ENCODE measurements around the gene ADAMTSL4.

The ADAMTSL4 gene

GRCh38 chr1:150534002-150534401 lies 15.2 kb upstream of the ADAMTSL4 start:
- no peak for DNase-seq (ENCODE audit: low read depth in 3 of 3)

- no peak for DNase-seq (ENCODE audit: low read depth in 3 of 3)
Measured at GRCh38 chr1:150535511-150536287, 13.5 kb upstream of the ADAMTSL4 start.

DNA sequence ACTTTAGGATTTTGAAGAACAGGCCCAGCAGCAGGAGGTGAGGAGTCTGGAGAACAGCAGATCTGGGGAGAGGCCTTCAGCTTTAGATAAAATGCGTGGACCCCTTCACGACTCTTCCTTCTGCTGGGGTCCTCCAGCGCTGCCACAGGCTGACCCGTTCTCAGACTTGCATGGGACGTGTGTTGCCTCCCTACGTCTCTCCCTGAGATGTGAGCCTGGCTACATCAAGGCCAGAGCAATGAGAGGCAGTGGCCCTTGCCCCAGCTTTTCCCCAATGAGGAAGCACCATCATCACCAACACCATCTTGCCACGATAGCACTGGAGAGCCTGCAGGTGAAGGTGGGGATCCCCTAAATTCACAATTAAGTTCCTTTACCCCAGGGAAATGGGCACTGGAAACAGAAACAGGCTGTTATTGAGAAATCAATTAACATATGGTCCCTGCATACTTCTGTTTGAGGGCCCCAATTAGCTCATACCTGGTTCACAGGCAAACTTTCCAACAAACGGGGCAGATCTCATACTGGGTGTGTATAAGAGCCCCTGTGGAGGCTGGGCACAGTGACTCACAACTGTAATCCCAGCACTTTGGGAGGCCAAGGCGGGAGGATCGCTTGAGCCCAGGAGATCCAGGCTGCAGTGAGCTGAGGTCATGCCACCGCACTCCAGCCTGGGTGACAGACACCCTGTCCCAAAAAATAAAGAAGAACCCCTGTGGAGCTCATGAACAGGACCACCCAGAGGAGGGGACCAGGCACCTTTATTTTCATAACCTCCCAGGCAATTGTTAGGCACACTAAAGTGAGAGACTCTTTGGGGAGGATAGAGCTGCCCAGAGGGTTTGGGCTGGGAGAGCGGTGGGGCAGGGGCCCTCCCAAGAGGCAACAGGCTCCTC lies 12.1 kb upstream of the ADAMTSL4 start:
- no peak for DNase-seq (ENCODE audit: low read depth in 3 of 3)

- DNase-seq (ENCODE audit: low read depth in 3 of 3) = no peak
Measured at GRCh38 chr1:150537732-150538684, 11.2 kb upstream of the ADAMTSL4 start.

GRCh38 chr1:150543500-150544143 lies 5.6 kb upstream of the ADAMTSL4 start:
- DNase-seq (ENCODE audit: low read depth in 3 of 3) = no peak

DNA sequence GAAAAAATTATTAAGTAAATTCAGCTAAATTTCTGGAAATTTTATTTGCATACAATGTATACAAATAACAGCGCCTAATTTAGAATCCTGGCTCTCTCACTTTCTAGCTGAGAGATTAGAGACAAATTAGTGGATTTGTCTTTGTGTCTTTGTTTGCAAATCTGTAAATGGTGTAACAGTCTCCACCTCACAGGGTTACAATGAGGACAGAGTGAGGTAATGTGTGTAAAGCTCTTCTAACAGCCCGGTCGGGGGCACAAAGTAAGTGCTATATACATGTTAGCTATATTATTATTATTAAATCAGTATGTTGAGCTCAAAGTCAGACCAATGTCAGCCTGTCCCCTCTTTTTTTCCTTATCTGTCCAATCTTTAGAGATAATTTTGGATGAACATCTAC lies 5.0 kb upstream of the ADAMTSL4 start:
- no peak for DNase-seq (ENCODE audit: low read depth in 3 of 3)

DNA sequence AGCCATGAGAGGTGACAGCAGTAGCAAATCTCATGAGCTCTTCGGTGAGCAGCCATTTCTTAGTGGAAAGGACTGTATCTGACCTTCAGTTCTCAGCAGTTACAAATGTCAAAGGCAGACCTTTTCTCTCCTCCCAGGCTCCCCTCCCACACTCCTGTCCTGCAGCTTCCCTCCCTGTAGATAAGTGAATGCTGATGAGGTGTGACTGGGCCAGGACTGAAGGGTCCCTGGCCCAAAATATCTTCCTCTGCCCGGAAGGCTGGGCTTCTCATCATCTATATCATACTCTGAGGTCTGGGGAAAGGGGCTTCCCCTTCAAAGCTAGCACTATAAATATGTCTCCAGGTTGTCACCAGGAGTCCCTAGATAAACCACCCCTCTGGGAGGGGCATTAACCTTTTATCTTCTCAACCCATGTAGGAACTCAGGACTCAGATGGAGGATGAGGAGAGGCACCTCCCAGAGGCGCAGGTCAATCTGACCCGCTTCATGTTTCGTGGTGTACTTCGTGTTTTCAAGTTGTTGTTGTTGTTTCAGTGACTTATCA lies 3.6 kb upstream of the ADAMTSL4 start:
- DNase-seq (ENCODE audit: low read depth in 3 of 3) = no peak

DNA sequence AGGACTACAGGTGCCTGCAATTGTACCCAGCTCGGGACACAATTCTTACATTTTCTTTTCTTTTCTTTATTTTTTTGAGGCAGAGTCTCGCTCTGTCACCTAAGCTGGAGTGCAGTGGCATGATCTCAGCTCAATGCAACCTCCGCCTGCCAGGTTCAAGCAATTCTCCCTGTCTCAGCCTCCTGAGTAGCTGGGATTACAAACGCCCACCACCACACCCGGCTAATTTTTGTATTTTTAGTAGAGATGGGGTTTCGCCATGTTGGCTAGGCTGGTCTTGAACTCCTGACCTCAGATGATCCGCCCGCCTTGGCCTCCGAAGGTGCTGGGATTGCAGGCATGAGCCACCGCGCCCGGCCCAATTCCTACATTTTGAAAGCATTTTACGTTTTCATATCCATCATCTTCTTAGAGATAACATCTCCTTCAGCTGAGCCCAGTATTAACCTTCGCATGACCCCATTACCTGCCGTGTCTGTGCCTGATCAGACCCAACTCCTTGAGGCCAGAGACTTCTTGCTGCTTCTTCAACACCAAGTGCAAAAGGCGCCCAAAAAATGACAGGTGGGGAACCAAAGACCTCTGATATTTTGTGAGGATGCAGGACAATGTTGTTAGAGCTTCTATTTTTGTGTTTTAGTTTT lies 2.8 kb upstream of the ADAMTSL4 start:
- DNase-seq (ENCODE audit: low read depth in 3 of 3) = no peak

DNA sequence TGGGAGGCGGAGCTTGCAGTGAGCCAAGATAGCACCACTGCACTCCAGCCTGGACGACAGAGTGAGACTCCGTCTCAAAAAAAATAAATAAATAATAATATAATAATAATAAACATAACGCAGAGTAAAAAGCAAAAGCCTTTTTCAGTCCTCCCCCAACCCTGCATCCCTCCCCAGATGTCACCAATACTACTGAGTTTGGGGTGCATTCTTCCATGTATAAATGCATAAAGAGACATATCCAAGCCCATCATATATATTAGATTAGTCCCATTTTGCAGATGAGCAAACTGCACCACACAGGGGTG lies 930 bp upstream of the ADAMTSL4 start:
- no peak for DNase-seq (ENCODE audit: low read depth in 3 of 3)

- DNase-seq (ENCODE audit: low read depth in 3 of 3) = no peak
Measured at GRCh38 chr1:150549496-150550221, 451 bp downstream of the ADAMTSL4 start.

DNA sequence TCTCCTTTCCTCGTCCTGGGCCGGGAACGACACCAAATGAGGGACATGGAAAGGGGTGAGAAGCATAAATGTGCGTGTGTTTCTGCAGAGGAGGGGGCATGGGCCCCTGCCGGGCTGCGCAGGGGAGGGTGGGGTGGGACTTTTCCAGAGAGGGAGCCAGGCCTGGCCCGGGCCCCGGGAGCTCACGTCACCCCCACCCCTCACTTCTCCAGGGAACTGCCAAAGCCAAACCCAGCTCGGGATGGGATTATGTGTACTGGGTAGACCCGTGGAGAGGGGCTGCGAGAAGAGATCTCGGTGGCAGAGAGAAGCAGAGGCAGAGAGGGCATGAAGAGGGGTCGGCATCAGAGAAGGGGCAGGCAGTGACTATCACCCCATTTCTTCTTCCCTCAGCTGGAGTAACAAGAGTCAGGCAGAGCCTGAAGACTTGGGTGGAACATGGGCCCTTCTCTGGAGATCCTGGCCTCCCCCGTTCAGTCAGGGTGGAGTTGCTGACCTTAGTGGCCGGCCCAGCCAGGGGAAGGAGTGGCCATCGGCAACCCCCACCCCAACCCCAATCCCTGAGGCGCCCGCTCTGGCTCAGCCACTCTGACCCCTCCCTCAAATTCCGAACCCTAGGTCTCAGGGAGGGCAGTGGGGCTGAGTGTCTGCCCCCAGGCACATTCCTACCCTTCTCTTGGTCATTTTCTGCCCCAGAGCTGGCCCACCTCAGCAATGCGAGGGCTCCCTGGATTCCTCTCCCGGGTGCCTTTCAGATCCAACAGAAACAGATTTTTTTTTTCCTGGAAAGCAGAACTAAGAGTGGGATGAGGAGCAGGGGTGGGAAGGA lies 1.2 kb downstream of the ADAMTSL4 start:
- no peak for DNase-seq (ENCODE audit: low read depth in 3 of 3)

DNA sequence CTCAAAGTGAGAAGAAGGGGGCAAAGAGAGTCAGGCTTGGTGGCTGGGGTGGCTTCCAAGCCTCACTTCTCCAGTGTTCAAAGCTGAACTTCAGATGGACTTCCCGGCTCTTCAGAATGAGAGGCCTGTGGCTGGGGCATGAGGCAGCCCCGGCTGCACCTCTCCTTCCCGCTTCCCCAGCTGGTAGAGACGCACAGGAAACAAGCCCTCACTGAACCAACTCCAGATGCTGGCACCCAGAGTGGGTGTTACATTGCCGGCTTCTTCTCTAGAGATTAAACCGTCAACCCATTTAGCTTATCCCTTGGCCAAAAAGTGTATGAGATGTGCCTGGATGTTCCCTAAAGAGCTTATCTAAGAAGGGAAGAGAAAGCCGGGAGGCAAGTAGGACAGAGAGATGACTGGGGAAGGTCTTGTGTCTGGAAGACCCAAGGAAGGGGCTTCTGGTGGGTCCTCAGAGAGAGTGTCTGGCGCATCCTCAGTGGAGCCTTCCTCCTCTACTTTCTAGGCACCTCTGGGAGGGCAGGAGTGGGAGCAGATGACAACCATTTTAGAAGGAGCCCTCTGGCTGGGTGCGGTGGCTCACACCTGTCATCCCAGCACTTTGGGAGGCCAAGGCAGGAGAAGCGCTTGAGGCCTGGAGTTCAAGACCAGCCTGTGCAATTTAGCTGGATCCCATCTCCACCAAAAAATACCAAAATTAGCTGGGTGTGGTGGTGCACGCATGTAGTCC lies 2.0 kb downstream of the ADAMTSL4 start:
- no peak for DNase-seq (ENCODE audit: low read depth in 3 of 3)

DNA sequence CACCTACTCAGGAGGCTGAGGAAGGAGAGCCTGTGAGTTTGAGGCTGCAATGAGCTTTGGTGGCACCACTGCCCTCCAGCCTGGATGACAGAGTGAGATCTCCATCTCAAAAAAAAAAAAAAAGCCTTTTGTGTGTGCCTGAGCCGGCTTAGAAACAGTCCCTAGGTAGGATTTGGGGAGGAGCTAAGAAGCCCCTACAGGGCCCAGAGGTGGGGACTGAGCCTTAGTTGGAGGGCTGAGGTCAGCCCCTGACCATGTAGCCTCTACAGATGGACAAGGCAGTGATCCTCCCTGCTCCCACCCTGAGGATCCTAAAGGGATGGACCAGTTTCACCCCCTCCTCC lies 2.5 kb downstream of the ADAMTSL4 start:
- DNase-seq (ENCODE audit: low read depth in 3 of 3) = no peak

DNA sequence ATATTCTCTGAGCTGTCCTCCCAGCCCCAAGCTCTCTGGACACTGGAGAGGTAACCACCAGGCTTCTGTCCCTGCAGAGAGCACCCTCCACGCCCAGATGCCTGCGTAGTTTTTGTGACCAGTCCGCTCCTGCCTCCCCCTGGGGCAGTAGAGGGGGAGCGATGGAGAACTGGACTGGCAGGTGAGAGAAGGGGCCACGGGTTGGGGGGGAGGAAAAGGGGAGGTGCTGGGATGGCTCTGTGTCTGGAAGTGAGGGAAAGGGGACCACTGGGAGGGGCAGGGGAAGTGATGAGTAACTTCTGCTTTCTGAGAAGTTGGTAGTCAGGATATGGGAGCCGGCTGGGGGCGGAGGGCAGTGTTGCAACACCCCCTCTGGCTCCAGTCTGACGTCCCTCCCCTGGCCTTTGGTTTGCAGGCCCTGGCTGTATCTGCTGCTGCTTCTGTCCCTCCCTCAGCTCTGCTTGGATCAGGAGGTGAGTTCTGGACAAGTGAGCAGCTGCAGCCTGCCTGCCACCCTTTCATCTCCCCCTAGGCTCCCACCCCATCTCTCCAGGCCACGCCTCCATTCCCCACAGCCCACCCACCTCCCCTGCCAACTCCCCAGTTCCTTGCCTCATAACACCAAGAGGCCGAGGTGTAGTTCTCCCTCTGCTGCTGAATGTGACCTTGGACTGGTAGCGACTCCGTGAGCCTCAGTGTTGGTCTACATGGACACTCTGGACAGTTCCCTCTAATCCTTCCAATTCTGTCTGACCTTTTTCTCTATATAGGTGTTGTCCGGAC lies 3.1 kb downstream of the ADAMTSL4 start:
- DNase-seq (ENCODE audit: low read depth in 3 of 3) = no peak

DNA sequence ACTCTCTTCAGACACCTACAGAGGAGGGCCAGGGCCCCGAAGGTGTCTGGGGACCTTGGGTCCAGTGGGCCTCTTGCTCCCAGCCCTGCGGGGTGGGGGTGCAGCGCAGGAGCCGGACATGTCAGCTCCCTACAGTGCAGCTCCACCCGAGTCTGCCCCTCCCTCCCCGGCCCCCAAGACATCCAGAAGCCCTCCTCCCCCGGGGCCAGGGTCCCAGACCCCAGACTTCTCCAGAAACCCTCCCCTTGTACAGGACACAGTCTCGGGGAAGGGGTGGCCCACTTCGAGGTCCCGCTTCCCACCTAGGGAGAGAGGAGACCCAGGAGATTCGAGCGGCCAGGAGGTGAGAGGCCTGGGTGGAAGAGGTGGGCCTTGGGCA lies 3.7 kb downstream of the ADAMTSL4 start:
- no peak for DNase-seq (ENCODE audit: low read depth in 3 of 3)

DNA sequence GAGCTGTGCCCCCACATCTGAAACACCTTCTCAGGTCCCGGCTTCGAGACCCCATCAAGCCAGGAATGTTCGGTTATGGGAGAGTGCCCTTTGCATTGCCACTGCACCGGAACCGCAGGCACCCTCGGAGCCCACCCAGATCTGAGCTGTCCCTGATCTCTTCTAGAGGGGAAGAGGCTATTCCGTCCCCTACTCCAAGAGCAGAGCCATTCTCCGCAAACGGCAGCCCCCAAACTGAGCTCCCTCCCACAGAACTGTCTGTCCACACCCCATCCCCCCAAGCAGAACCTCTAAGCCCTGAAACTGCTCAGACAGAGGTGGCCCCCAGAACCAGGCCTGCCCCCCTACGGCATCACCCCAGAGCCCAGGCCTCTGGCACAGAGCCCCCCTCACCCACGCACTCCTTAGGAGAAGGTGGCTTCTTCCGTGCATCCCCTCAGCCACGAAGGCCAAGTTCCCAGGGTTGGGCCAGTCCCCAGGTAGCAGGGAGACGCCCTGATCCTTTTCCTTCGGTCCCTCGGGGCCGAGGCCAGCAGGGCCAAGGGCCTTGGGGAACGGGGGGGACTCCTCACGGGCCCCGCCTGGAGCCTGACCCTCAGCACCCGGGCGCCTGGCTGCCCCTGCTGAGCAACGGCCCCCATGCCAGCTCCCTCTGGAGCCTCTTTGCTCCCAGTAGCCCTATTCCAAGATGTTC lies 4.3 kb downstream of the ADAMTSL4 start:
- DNase-seq (ENCODE audit: low read depth in 3 of 3) = no peak

DNA sequence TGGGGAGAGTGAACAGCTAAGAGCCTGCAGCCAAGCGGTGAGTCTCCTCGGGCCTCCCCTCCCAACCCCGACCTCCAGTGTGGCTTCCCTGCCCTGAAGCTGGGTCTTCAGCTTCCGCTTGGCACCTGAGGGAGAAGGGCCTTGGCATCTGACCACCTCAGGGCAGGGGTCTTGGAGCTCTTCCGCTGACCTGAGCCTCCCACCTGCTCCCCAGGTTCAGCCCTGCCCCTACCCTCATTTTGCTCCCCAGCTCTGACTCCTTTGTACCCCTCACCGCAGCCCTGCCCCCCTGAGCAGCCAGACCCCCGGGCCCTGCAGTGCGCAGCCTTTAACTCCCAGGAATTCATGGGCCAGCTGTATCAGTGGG lies 4.9 kb downstream of the ADAMTSL4 start:
- no peak for DNase-seq (ENCODE audit: low read depth in 3 of 3)
